Coronary artery (tissue), 2 donors: ENCODE results near the gene CRAT.

Experiments
- DNase-seq: peaks from one replicate; pipeline ENCODE4 v3.0.0-alpha.2; 2017; ENCODE audit warnings: low spot score
- H3K27ac ChIP-seq, 2 donors: fragments of 200-600 bp; sonication (generic); one replicate each; pipeline ENCODE4 v1.5.1; 2016 to 2019
- H3K4me3 ChIP-seq: fragments of 200-600 bp; sonication (generic); 2 replicates; pipeline ENCODE4 v1.5.1; 2016; ENCODE audit warnings: mild to moderate bottlenecking, moderate library complexity
- TF ChIP-seq, protein P1 (sequence below): fragments of 200-600 bp; sonication (generic); IDR thresholded peaks from one replicate; pipeline ENCODE4 v1.5.1; 2019; ENCODE audit warnings: antibody characterized with exemption

The CRAT gene

DNA sequence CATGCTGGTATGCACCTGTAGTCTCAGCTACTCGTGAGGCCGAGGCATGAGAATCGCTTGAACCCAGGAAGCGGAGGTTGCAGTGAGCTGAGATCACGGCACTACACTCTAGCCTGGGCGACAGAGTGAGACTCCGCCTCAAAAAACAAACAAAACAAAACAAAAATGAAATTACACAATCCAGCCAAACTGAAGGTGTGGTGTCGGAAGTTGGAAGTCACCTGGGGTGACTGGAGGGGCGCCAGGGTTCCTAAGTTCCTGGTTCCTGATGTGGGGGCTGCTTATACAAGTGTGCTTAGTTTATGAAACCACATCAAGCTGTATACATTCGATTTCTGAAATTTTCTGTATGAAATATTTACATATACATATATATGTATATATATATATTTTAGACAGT lies 33.4 kb downstream of the CRAT start:
- DNase-seq, result no peak
- TF ChIP-seq, protein P1, sequence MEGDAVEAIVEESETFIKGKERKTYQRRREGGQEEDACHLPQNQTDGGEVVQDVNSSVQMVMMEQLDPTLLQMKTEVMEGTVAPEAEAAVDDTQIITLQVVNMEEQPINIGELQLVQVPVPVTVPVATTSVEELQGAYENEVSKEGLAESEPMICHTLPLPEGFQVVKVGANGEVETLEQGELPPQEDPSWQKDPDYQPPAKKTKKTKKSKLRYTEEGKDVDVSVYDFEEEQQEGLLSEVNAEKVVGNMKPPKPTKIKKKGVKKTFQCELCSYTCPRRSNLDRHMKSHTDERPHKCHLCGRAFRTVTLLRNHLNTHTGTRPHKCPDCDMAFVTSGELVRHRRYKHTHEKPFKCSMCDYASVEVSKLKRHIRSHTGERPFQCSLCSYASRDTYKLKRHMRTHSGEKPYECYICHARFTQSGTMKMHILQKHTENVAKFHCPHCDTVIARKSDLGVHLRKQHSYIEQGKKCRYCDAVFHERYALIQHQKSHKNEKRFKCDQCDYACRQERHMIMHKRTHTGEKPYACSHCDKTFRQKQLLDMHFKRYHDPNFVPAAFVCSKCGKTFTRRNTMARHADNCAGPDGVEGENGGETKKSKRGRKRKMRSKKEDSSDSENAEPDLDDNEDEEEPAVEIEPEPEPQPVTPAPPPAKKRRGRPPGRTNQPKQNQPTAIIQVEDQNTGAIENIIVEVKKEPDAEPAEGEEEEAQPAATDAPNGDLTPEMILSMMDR, result no peak
- H3K27ac ChIP-seq, result no peak overlapping the region
- no peak overlapping the region for H3K4me3 ChIP-seq

DNA sequence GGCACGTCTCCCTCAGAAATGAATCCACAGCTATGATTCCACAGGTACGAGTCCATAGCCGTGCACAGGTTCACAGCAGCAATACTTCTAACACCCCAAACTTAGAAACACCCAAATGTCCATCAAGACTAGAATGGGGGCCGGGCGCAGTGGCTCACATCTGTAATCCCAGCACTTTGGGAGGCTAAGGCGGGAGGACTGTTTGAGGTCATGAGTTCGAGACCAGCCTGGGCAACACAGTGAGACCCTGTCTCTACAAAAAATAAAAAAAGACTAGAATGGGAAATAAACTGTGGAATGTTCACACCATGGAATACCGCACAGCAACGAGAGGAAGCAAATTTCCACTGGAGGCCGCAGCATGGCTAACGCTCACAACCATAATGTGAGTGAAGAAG lies 34.0 kb downstream of the CRAT start:
- TF ChIP-seq, protein P1, result no peak
- H3K4me3 ChIP-seq, result no peak overlapping the region
- H3K27ac ChIP-seq, result no peak overlapping the region
- DNase-seq, result no peak

DNA sequence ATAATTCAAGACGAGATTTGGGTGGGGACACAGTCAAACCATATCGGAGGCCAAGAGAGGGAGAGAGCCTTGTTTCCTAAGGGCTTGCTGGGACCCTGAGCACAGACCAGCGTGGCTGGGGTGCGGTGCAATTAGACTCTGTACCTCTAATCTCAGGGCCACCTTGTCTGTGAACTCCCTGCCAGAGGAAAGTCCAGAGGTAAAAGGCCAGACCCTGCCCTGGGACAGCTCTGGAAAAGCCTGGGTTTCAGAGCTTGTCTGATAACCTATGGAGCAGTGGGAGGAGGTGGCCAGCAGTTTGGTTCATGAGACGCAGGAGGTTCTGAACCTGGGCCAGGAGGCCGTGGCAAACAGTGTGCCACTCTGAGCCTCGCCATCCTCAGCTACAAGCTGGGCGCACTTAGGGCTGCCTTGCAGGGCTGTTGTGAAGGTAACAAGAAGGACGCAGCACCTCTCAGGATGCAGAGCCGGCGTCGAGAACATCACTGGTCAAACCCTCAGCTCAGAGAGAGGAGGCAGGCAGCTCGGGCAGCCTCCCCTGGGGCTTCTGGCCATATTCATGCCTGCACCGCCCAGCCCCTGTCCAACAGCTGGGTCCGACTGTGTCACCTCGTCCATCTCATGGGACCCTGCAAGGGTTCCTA lies 34.5 kb downstream of the CRAT start:
- no peak overlapping the region for H3K27ac ChIP-seq
- no peak overlapping the region for H3K4me3 ChIP-seq
- TF ChIP-seq, protein P1, result no peak
- no peak for DNase-seq

DNA sequence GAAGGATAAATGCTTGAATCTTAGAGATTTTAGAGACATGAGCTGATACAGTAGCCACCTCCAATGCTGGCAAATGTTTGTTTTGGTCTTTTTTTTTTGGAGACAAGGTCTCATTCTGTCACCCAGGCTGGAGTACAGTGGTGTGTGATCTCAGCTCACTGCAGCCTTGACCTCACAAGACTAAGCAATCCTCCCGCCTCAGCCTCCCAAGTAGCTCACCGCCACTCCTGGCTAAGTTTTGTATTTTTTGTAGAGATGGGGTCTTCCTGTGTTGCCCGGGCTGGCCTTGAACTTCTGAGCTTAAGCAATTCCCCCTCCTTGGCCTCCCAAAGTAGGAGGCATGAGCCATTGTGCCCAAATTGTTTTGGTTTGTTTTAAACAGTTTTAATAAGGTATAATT lies 36.5 kb downstream of the CRAT start:
- Histone ChIP-seq H3K4me3 (no peak overlapping the region), H3K27ac (no peak overlapping the region)
- no peak for DNase-seq
- TF ChIP-seq, protein P1, result no peak

DNA sequence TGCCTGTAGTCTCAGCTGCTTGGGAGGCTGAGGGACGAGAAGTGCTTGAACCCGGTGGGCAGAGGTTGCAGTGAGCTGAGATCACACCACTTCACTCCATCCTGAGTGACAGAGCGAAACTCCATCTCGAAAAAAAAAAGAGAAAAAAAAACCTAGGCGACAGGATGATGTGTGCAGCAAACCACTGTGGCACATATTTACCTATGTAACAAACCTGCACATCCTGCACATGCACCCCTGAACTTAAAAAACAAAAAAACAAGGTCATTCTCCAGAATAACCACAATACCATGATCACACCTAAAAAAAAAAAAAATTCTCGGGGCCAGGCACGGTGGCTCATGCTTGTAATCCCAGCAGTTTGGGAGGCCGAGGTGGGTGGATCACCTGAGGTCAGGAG lies 37.2 kb downstream of the CRAT start:
- no peak for DNase-seq
- TF ChIP-seq, protein P1, result no peak
- Histone ChIP-seq H3K4me3 (no peak overlapping the region), H3K27ac (no peak overlapping the region)

DNA sequence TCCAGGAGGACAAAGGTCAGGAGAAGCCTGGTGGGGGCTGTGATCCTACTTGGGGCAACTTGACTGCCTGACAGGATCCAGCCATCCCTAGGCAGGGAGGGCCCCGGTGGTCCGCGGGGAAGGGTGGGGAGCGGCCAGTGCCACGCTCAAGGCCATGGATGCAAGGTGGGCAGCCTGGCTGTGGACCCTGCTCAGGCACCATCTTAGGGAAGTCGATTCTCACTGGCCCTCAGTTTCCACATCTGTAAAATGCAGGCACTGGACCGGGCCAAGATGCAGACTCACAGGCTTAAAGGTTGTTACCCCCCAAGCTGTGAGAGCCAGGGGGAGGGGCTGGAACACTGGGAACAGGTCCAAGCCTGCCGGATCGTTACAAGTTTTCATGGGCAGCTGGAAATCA lies 38.4 kb downstream of the CRAT start:
- H3K27ac ChIP-seq, result no peak overlapping the region
- DNase-seq, result no peak
- no peak overlapping the region for H3K4me3 ChIP-seq
- TF ChIP-seq, protein P1, result no peak

DNA sequence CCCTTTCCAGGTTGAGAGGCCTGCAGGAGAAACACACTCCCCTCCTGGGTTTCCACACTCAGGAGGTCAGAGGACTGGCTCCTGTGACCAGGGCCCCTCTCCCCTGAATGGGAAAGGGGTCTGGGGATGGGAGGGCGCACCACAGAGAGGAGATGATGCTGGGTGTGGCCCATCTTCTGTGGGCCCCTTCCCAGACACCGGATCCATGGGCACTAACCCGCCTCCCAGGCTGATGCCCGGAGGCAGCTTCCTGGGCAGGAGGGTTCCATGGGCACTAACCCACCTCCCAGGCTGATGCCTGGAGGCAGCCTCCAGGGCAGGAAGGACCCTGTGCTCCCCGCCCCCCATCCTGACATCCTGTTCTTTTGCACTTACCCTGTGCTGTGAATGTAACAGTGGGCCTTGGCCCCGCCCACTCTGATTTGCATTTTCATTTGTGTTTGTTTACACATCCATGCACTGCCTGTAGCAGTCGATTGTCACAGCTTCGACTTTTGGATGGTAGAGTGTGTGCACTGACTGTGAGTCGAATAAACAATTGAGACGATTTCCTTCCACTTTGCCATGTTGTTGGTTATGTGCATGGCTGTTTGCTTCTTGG lies 39.0 kb downstream of the CRAT start:
- DNase-seq, result no peak
- TF ChIP-seq, protein P1, result no peak
- Histone ChIP-seq H3K4me3 (no peak overlapping the region), H3K27ac (no peak overlapping the region)
